Naive B cell (primary cell): ENCODE data around the gene FTCDNL1. TPM values are rescaled to one million over a fixed set of nuclear protein-coding genes. Genes with fewer than 3 reads are reported as not detected.

ENCODE experiments used
- polyA plus RNA-seq, 6 donors: library from polyadenylated mRNA; unstranded; fragments of 300-500 nt; fragmentation: Illumina TruSeq; gene quantifications; one replicate each; pipeline ENCODE4 v1.2.3, GENCODE V29; 2021; ENCODE audit warnings: low read depth in 6 of 6

FTCDNL1 gene
- polyA plus RNA-seq, 6 donors from 2014 or later = 0.84 to 2.8 (median 1.5) TPM

Other genes with a start within 250 kb of the FTCDNL1 start
- 10 to 100 TPM in 5 of 6 donors, 1 to 10 TPM in 1; 9.5 to 12.6 (median 10.9) TPM for gene C2orf69, start 60.1 kb upstream of the FTCDNL1 start, polyA plus RNA-seq
- gene TYW5, start 104.3 kb upstream of the FTCDNL1 start, polyA plus RNA-seq = 10 to 100 TPM in 1 of 6 donors, 1 to 10 TPM in 5; 2.9 to 10.1 (median 5.1) TPM
- 10 to 100 TPM; 13.0 to 20.6 (median 19.9) TPM for gene MAIP1, start 104.4 kb upstream of the FTCDNL1 start, polyA plus RNA-seq